NT2/D1 (cell line): ENCODE data around the gene HOXA9.
A peak's percentile ranks its signal among the peaks of the same experiment; 100 is the strongest.

Experiments used
- DNase-seq: peaks from one replicate; pipeline ENCODE4 v3.0.0-alpha.2; 2011; ENCODE audit warnings: low read depth, low spot score
- H3K27me3 ChIP-seq: 2 replicates; pipeline ENCODE4 v1.6.0; 2011; ENCODE audit warnings: mild to moderate bottlenecking; ENCODE audit not compliant: insufficient read length, insufficient read depth
- H3K36me3 ChIP-seq: 2 replicates; pipeline ENCODE4 v1.6.1; 2011; ENCODE audit warnings: mild to moderate bottlenecking, low read length, mixed read lengths; ENCODE audit not compliant: insufficient read depth, insufficient read length
- H3K4me1 ChIP-seq: 2 replicates; pipeline ENCODE4 v1.5.1; 2011; ENCODE audit not compliant: insufficient read depth, insufficient read length
- H3K4me3 ChIP-seq: 2 replicates; pipeline ENCODE4 v1.5.1; 2011; ENCODE audit warnings: low read depth; ENCODE audit not compliant: insufficient read length
- H3K9ac ChIP-seq: 2 replicates; pipeline ENCODE4 v1.6.0; 2011; ENCODE audit warnings: low read depth; ENCODE audit not compliant: insufficient read length
- H3K9me3 ChIP-seq: 2 replicates; pipeline ENCODE4 v1.5.1; 2011; ENCODE audit warnings: mild to moderate bottlenecking, low read length; ENCODE audit not compliant: insufficient read depth
- SUZ12 ChIP-seq: IDR thresholded peaks from 2 replicates; pipeline ENCODE4 v1.6.1; 2011; ENCODE audit not compliant: insufficient read length, insufficient read depth; ENCODE audit errors: extremely low read depth
- YY1 ChIP-seq: IDR thresholded peaks from 2 replicates; pipeline ENCODE4 v1.6.1; 2011; ENCODE audit not compliant: insufficient read length, insufficient read depth
- ZNF274 ChIP-seq: IDR thresholded peaks from 2 replicates; pipeline ENCODE4 v1.6.1; 2011; ENCODE audit warnings: mild to moderate bottlenecking, low read depth, low read length

HOXA9 gene

GRCh38 chr7:27162561-27163287 is 2.6 kb downstream of the HOXA9 start:
- Histone ChIP-seq H3K9ac (no peak overlapping the region), H3K4me3 (no peak overlapping the region), H3K27me3 (peaks cover 100% of the 10 kb centered on the region), H3K4me1 (peaks cover 16% of the 10 kb centered on the region), H3K36me3 (no peaks in the 10 kb centered on the region), H3K9me3 (peaks cover 1% of the 10 kb centered on the region; the same call in 1 of the 2 replicates)
- DNase-seq = no peak
- TF ChIP-seq SUZ12 (no peak), ZNF274 (no peak), YY1 (no peak)

GRCh38 chr7:27161721-27162560 is 3.4 kb downstream of the HOXA9 start:
- Histone ChIP-seq H3K36me3 (no peaks in the 10 kb centered on the region), H3K27me3 (peaks cover 100% of the 10 kb centered on the region), H3K4me3 (no peak overlapping the region), H3K9ac (no peak overlapping the region), H3K9me3 (peaks cover 9% of the 10 kb centered on the region), H3K4me1 (peaks cover 16% of the 10 kb centered on the region)
- TF ChIP-seq SUZ12 (no peak), YY1 (no peak), ZNF274 (no peak)
- DNase-seq = no peak

- Histone ChIP-seq H3K36me3 (no peaks in the 10 kb centered on the region), H3K4me1 (peaks cover 12% of the 10 kb centered on the region), H3K27me3 (peaks cover 100% of the 10 kb centered on the region), H3K4me3 (peak overlapping the region; percentile 58), H3K9me3 (peaks cover 10% of the 10 kb centered on the region), H3K9ac (no peak overlapping the region)
- TF ChIP-seq ZNF274 (no peak), YY1 (no peak), SUZ12 (no peak)
- DNase-seq = no peak
Observed at GRCh38 chr7:27161214-27161720, 4.1 kb downstream of the HOXA9 start.

GRCh38 chr7:27160546-27161213 is 4.7 kb downstream of the HOXA9 start:
- H3K9me3 ChIP-seq = peaks cover 10% of the 10 kb centered on the region
- TF ChIP-seq YY1 = peak; percentile 75
- TF ChIP-seq SUZ12 = peak; percentile 6
- TF ChIP-seq ZNF274 = no peak
- DNase-seq = peak; percentile 93
- H3K4me3 ChIP-seq = peak overlapping the region; percentile 58
- H3K36me3 ChIP-seq = no peaks in the 10 kb centered on the region
- peaks cover 100% of the 10 kb centered on the region for H3K27me3 ChIP-seq
- peaks cover 10% of the 10 kb centered on the region for H3K4me1 ChIP-seq
- H3K9ac ChIP-seq = peak overlapping the region; percentile 75

- H3K27me3 ChIP-seq = peaks cover 100% of the 10 kb centered on the region
- H3K4me1 ChIP-seq = peaks cover 9% of the 10 kb centered on the region
- H3K9ac ChIP-seq = peak overlapping the region; percentile 75
- no peaks in the 10 kb centered on the region for H3K36me3 ChIP-seq
- no peak for DNase-seq
- H3K9me3 ChIP-seq = peaks cover 10% of the 10 kb centered on the region
- TF ChIP-seq SUZ12 (no peak), YY1 (no peak), ZNF274 (no peak)
- H3K4me3 ChIP-seq = peak overlapping the region; percentile 58
Observed at GRCh38 chr7:27160145-27160545, 5.2 kb downstream of the HOXA9 start.

GRCh38 chr7:27159266-27160144 is 5.8 kb downstream of the HOXA9 start:
- TF ChIP-seq ZNF274 = no peak
- no peak for TF ChIP-seq SUZ12
- TF ChIP-seq YY1 = no peak
- H3K36me3 ChIP-seq = no peaks in the 10 kb centered on the region
- H3K4me3 ChIP-seq = no peak overlapping the region
- peaks cover 3% of the 10 kb centered on the region for H3K4me1 ChIP-seq
- no peak overlapping the region for H3K9ac ChIP-seq
- H3K27me3 ChIP-seq = peaks cover 100% of the 10 kb centered on the region
- H3K9me3 ChIP-seq = peaks cover 10% of the 10 kb centered on the region
- no peak for DNase-seq
